Measurements from ENCODE around the gene BRI3.

The BRI3 gene

GRCh38 chr7:98252425-98253054, 28.9 kb upstream of the BRI3 start:
- DNase-seq: no peak

DNA sequence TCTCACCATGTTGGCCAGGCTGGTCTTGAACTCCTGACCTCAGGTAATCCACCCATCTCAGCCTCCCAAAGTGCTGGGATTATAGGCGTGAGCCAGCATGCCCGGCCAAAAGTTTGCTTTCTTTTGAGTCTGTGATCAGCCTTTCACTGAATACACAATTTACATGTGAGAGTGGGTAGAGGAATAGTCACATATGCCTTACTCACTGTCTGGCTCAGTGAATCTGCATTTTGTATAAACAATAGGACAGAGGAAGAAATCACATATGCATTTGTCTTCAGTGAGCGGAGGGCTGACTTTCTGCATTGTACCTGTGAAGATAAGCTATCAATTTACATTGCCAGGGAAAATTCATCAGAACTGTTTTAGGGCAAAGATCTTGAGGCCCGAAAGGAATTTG, 27.0 kb upstream of the BRI3 start:
- no peak for DNase-seq

GRCh38 chr7:98254951-98255610, 26.4 kb upstream of the BRI3 start:
- no peak for DNase-seq

DNA sequence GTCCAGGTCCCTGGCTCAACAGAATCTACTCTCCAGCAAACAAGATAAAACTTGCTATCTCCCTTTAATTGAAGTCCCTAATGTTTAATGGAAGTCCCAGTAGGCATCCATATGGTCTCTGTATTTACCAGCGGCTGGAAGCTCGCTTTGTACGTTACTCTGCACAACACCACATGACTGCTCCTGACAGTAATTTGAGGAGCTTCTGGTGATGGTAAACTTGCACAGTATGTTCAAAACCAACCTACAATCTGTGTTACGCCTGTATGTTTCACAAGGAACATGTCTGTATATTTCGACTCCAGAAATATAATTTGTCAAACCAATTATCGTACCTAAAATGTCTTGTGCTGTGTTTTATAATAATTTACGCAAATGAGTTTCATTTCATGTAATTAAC, 25.1 kb upstream of the BRI3 start:
- no peak for DNase-seq

GRCh38 chr7:98257701-98258100, 23.8 kb upstream of the BRI3 start:
- DNase-seq: no peak

- DNase-seq: no peak
These were observed 15.6 kb upstream of the BRI3 start for GRCh38 chr7:98265841-98266271.

GRCh38 chr7:98266840-98267239, 14.6 kb upstream of the BRI3 start:
- DNase-seq: no peak

DNA sequence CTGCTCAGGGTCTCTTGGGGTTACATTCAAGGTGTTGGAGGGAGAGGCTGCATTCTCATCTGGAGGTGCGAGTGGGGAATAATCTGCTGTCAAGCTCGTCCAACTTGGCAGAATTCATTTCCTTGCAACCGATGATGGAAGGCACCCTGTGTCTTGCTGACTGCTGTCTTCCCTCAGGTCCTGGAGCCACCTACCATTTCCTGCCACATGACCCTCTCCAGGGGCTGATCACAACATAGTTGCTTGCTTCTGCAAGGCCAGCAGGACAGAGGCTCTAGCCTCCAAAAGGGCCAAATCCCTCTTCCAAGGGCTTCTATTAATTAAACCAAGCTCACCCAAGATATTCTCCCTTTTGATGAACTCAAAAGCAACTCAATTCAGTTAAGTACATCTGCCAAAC, 14.2 kb upstream of the BRI3 start:
- no peak for DNase-seq

- DNase-seq: no peak
These were observed 5.2 kb upstream of the BRI3 start for GRCh38 chr7:98276241-98276761.

- no peak for DNase-seq
These were observed 3.1 kb upstream of the BRI3 start for GRCh38 chr7:98278408-98278807.

- DNase-seq: no peak
These were observed 2.5 kb upstream of the BRI3 start for GRCh38 chr7:98278936-98279335.

DNA sequence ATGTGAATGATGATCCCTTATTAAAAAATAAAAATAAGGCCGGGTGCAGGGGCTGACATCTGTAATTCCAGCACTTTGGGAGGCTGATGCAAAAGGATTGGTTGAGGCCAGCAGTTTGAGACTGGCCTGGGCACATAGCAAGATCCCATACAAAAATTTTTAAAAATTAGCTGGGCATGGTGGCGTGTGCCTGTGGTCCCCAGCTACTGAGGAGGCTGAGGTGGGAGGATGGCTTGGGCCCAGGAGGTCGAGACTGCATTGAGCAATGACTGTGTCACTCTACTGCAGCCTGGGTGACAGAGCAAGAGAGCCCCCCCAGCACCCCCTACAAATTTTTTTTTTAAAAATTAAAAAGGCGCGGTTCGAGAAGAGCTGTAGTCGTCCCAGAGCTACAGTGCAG, 1.2 kb upstream of the BRI3 start:
- no peak for DNase-seq

DNA sequence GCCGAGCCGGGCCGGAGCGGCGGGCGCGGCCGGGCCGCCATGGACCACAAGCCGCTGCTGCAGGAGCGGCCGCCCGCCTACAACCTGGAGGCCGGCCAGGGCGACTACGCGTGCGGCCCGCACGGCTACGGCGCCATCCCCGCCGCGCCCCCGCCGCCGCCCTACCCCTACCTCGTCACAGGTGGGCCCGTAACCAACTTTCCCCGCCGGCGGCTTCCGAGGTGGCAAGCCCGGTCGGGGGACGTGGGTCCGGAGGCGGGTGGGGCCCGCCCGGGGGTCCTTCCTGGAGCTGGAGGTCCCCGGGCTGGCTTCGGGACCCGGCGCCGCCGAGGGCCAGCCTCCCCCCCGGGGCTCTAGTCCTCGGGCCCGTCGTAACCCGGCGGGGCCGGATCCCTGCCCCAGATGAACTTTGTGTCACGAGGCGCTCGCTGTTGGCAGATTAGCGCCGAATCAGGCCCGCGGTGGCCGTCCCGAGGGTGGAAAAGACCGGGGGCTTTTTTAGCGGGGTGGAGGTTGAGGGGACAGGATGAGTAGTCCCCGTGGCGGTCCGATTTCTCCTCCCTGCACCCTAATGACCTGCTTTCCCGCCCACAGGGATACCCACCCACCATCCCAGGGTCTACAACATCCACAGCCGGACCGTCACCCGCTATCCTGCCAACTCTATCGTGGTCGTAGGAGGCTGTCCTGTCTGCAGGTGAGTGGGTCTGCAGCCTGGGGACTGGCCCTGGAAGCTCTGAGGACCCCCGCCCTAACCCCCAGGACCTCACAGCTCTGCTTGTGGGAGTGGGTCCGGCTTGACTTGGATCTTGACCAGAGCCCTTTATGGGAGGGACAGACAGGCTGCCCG, 496 bp downstream of the BRI3 start:
- DNase-seq: no peak

- no peak for DNase-seq
These were observed 1.2 kb downstream of the BRI3 start for GRCh38 chr7:98282703-98283102.

DNA sequence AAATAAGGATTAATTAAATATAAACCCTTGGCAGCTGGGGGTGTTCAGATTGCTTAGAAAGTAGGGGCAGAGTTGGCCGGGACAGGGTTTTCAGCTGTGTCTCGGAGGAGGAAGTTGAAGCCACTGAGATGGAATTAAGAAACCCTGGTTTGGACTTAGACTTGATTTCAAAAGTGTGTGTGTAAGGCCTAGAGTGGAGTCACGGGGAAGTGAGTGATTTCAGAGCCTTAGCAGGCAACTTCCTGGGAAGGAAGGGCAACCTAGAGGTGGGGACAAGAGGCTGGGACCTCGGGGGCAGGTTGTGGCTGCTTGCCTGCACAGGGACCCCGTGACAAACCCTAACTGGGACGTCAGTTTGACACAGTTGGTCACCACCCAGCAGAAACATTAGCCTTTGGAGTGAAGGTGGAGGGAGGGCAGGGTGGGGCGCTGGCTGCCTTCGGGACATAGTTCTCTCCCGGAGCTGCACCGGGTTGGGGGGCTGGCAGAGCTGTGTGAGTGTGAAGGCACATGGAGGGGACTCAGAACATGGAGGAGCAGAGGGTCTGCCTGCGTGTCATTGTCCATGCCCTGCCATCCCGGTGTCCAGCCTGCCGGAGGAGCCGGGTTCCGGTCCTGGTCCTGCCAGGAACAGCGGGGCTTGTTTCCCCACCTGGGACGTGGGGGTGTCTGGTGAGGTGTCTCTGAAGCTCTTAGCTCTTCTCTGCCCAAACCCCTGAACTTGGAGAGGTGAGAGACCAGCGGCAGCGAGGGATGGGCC, 1.8 kb downstream of the BRI3 start:
- no peak for DNase-seq

DNA sequence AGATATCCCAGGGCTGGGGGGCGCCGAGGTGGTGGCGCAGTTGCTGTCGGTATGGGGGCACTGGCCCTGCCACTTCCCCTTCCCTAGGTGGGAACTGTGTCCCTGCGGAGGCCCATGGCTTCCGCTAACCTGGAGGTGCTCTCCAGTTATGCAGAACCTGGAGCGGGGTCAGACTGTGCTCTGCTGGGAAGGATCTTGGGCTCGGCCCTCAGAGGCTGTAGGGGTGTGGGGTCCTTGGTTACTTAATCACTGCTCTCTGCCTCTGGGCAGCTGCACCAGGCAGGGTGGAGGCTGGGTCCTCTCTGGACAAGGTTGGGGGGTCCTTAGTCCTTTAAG, 2.4 kb downstream of the BRI3 start:
- no peak for DNase-seq

DNA sequence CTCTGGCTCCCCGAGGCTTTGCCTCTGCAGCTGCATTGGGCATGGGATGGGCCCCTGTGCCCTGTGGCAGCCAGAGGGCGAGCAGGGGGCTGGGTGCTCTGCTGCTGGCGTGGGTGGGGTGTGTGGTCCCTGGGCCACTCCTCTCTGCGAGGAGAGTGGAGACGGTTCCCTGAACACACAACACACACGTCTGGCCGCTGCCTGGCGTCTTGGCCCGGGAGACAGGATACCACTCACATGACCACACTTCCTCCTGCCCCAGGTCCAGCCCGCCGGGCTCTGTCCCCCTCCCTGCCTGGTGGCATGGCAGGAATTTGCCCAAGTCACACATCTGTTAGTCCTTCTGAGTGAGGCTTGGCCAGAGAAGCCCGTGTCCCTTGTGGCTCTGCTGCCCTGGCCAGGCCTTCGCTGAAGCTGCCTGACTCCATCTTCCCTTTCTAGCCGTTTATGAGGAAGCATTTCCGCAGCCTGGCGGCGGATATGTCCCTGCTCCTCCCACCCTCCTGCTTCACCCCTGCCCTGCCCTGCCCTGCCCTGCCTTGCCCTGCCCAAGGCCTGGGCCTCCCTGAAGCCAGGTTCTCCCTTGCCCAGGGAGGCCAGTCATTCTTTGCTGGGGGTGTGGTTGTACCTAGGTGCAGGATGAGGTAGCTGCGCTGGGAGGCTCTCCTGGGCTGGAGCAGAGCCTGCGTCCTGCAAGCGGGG, 3.0 kb downstream of the BRI3 start:
- no peak for DNase-seq

- no peak for DNase-seq
These were observed 3.9 kb downstream of the BRI3 start for GRCh38 chr7:98285157-98286092.

DNA sequence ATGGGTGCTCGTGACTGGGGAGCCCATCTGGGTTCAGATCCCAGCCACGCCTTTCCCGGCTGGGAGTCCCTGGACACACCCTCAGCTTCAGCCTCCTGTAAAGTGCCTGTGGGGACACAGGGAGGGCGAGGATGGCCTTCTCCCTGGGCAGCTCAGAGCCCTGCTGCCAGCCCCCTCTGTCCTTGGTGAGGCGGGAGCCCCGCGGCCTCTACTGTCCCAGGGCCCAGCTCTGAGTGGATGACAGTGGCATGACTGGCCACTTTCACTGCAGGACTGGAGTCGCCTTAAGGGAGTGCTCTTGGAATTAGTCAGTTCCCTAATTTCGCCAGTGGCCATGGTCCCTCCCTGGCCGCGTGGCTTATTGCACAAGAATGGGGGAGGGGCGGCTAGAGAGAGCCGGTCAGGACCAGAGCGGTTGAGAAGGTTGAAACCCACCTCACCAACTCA, 4.6 kb downstream of the BRI3 start:
- no peak for DNase-seq

DNA sequence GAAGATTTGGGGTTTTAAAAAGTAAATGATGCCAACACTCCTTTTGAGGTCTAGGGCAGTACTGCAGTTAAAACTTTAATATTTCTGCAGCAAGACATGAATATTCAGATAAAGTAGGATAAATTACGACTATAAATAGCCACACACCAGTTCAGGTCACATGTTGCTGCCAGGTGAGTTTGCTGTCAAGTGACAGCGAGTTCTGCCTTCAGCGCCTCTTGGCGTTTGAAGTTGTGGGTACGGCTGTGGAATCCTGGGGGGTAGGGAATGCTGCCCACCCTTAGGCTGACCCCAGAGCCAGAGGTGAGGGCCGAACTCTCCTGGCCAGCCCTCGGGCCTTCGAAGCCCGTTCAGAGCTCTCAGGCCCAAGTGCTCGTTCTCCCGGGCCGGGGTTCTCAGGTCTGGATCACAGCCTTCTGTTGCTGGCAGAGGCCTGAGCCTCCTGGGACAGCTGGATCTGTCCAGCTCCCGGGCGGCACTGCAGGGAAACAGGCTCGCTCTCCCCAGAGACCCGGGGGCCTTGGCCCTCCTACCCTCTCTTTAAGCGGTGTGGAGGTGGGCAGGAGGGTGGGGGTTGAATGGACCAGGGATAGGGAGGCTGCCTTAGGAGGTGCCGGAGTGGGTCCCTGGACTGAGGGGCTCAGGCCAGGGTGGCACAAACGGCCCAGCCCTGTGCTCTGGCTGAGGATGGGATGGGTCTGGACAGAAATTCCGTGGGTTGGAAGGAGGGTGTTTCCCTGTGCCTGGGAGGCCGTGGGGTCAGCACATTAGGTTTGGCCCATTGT, 5.4 kb downstream of the BRI3 start:
- DNase-seq: no peak
